Retinal pigment epithelial cell (primary cell): ENCODE measurements around the gene TMC4.

Experiments
- DNase-seq: peaks from one replicate; pipeline ENCODE4 v3.0.0-alpha.2; 2010; ENCODE audit warnings: low read depth
- H3K4me3 ChIP-seq: 2 replicates; pipeline ENCODE4 v1.5.1; 2011; ENCODE audit warnings: mild to moderate bottlenecking, low read length, control low read depth, moderate library complexity
- CTCF ChIP-seq: conservative IDR thresholded peaks from 2 replicates; pipeline ENCODE4 v1.5.1; 2011; ENCODE audit warnings: low read depth, low read length, control low read depth, inconsistent platforms

The TMC4 gene

GRCh38 chr19:54151362-54152035 is 21.5 kb downstream of the TMC4 start:
- no peak for TF ChIP-seq CTCF
- DNase-seq, result no peak
- H3K4me3 ChIP-seq, result no peak overlapping the region

- no peak for DNase-seq
- no peak overlapping the region for H3K4me3 ChIP-seq
- TF ChIP-seq CTCF, result no peak
These were observed 23.7 kb downstream of the TMC4 start for GRCh38 chr19:54149021-54149812.

GRCh38 chr19:54148158-54148557 is 24.8 kb downstream of the TMC4 start:
- no peak overlapping the region for H3K4me3 ChIP-seq
- DNase-seq, result no peak
- TF ChIP-seq CTCF, result no peak

- DNase-seq, result no peak
- H3K4me3 ChIP-seq, result no peak overlapping the region
- no peak for TF ChIP-seq CTCF
These were observed 25.3 kb downstream of the TMC4 start for GRCh38 chr19:54147676-54148075.

- no peak overlapping the region for H3K4me3 ChIP-seq
- DNase-seq, result no peak
- no peak for TF ChIP-seq CTCF
These were observed 27.3 kb downstream of the TMC4 start for GRCh38 chr19:54145541-54146158.

- TF ChIP-seq CTCF, result no peak
- no peak overlapping the region for H3K4me3 ChIP-seq
- DNase-seq, result no peak
These were observed 30.7 kb downstream of the TMC4 start for GRCh38 chr19:54142166-54142780.
